GM10248 (cell line): ENCODE data around the gene BICDL1.

Experiments used
- CTCF ChIA-PET: fragments of 300-600 bp; sonication (Branson Sonifier 250); formaldehyde crosslinking; extraction: SDS; loops from one replicate; lab custom pipeline; 2021; ENCODE audit warnings: antibody characterized with exemption; lab: Yijun Ruan, JAX
- POLR2A ChIA-PET: fragments of 350-650 bp; sonication (Branson Sonifier 250); formaldehyde crosslinking; extraction: SDS; loops from one replicate; lab custom pipeline; 2020; ENCODE audit warnings: antibody characterized with exemption; lab: Yijun Ruan, JAX
- DNase-seq: peaks from one replicate; pipeline ENCODE4 v3.0.0; 2012; ENCODE audit errors: extremely low spot score
- TF ChIP-seq, protein P1 (sequence below): IDR thresholded peaks from 2 replicates; pipeline ENCODE4 v1.5.1; 2012; ENCODE audit warnings: mild to moderate bottlenecking, low read depth; ENCODE audit errors: extremely low read depth, missing control alignments, control extremely low read depth

Gene BICDL1

DNA sequence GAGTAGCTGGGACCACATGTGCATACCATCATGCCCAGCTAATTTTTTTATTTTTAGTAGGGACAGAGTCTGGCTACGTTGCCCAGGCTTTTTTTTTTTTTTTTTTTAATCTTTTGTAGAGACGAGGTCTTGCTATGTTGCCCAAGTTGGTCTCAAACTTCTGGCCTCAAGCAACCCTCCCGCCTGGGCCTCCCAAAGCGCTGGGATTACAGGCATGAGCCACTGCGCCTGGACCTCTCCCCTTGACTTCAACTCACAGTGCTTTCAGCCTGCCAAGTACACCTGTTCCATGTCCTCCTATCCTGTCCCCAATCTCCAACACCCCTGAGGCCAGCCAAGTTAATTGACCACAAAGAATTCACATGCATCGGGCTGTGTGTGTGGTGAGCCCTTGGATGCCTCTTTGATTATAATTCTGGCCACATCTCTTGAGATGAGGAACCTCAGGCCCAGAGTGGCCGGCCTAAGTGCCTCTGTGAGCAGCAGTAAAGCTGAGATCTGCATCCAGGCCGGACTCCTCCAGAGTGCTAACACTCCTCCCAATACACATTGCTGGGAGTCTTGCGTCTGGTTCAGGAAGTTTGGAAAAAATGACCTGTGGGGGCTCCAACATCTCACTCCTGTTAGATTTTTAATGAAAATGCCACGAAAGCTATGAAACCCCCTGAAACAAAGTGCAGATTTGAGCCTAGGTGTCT is 120.7 kb downstream of the BICDL1 start:
- ChIA-PET CTCF (interaction anchor here (1.8 kb wide), 1 partner anchor 91 kb away, joined by 9 read pairs; the partner anchor contains the start of gene RPLP0), POLR2A (no interaction called here)
- TF ChIP-seq, protein P1, sequence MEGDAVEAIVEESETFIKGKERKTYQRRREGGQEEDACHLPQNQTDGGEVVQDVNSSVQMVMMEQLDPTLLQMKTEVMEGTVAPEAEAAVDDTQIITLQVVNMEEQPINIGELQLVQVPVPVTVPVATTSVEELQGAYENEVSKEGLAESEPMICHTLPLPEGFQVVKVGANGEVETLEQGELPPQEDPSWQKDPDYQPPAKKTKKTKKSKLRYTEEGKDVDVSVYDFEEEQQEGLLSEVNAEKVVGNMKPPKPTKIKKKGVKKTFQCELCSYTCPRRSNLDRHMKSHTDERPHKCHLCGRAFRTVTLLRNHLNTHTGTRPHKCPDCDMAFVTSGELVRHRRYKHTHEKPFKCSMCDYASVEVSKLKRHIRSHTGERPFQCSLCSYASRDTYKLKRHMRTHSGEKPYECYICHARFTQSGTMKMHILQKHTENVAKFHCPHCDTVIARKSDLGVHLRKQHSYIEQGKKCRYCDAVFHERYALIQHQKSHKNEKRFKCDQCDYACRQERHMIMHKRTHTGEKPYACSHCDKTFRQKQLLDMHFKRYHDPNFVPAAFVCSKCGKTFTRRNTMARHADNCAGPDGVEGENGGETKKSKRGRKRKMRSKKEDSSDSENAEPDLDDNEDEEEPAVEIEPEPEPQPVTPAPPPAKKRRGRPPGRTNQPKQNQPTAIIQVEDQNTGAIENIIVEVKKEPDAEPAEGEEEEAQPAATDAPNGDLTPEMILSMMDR = no peak
- no peak for DNase-seq

- TF ChIP-seq, protein P1 = peak; percentile 14
- peak; percentile 71 for DNase-seq
Measured at GRCh38 chr12:120110550-120111501, 121.8 kb downstream of the BICDL1 start.

GRCh38 chr12:120115066-120115465 is 126.0 kb downstream of the BICDL1 start:
- POLR2A ChIA-PET = interaction anchor here (0.6 to 1.3 kb wide), 3 partner anchors 12 to 762 kb away, joined by 3 to 6 read pairs (median 3); partner anchors contain the start of gene RPLP0

More at GRCh38 chr12:120110550-120111501, 121.8 kb downstream of the BICDL1 start:
- ChIA-PET POLR2A (no interaction called here), CTCF (interaction anchor here (0.7 to 2.0 kb wide), 4 partner anchors 9 to 90 kb away, joined by 3 to 10 read pairs (median 6); partner anchors contain the start of gene RPLP0)

GRCh38 chr12:120115692-120116440 is 126.8 kb downstream of the BICDL1 start:
- TF ChIP-seq, protein P1 = no peak
- ChIA-PET POLR2A (interaction anchor here (0.9 to 7.4 kb wide), 3 partner anchors 17 to 176 kb away, joined by 3 to 97 read pairs (median 4); partner anchors contain the start of genes RNU4-2 and RPLP0), CTCF (interaction anchor here (2.0 to 2.3 kb wide), 3 partner anchors 29 to 112 kb away, joined by 6 to 9 read pairs (median 8); partner anchors contain the start of gene RPLP0)
- no peak for DNase-seq

More at GRCh38 chr12:120115066-120115465, 126.0 kb downstream of the BICDL1 start:
- TF ChIP-seq, protein P1 = no peak
- DNase-seq = no peak
- CTCF ChIA-PET = interaction anchor here (1.1 to 2.2 kb wide), 3 partner anchors 12 to 28 kb away, joined by 3 to 6 read pairs (median 5); no protein-coding TSS in a partner anchor

DNA sequence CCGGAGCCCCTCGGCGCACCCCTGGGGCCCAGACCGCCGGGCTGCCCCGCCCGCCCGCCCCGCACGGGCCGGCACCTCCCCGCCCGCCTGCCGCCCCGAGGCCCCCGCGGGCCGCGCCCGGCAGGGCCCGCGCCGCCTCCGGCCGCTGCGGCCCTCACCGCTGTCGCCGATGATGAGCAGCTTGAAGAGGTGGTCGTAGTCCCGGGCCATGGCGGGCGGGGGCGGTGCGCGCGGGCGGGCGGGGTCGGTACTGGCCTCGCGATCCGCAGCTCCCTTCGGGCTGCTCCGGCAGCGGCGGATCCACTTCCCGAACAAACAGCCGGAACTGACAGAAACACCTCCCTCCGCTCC is 127.4 kb downstream of the BICDL1 start, which contains the start of gene RAB35:
Gene RAB35 (minus strand): TSS at position 313 of the 351 bp plus-strand sequence. CDS start 103 bp downstream, at position 210.
- no peak for DNase-seq
- TF ChIP-seq, protein P1 = no peak
- ChIA-PET CTCF (interaction anchor here (1.7 to 2.3 kb wide), 4 partner anchors 11 to 112 kb away, joined by 4 to 9 read pairs (median 7); partner anchors contain the start of gene RPLP0), POLR2A (interaction anchor here (0.9 to 7.4 kb wide), 3 partner anchors 16 to 176 kb away, joined by 3 to 97 read pairs (median 4); partner anchors contain the start of genes RNU4-2 and RPLP0)
